Panc1 (cell line): ENCODE results near the gene TMEM132C.

Experiments
- CTCF ChIP-seq: fragments of 450-650 bp; IDR thresholded peaks from 2 replicates; pipeline ENCODE4 v1.5.1; 2017; ENCODE audit warnings: mild to moderate bottlenecking
- POLR2AphosphoS5 ChIP-seq: IDR thresholded peaks from 2 replicates; pipeline ENCODE4 v1.6.1; 2012; ENCODE audit warnings: mild to moderate bottlenecking, low read depth, low read length, moderate library complexity
- REST ChIP-seq, 2 experiments: IDR thresholded peaks; 2 replicates each; pipeline ENCODE4 v1.6.1; 2011 to 2012; ENCODE audit warnings: low read depth in 2 of 2, control low read depth in 1 of 2, low read length in 1 of 2, mild to moderate bottlenecking in 1 of 2, moderate library complexity in 1 of 2; ENCODE audit not compliant: insufficient read depth in 1 of 2
- SIN3A ChIP-seq: IDR thresholded peaks from 2 replicates; pipeline ENCODE4 v1.6.1; 2012; ENCODE audit warnings: low read depth, mild to moderate bottlenecking, low read length, moderate library complexity, borderline replicate concordance; ENCODE audit not compliant: insufficient read depth
- TCF7L2 ChIP-seq: IDR thresholded peaks from 2 replicates; pipeline ENCODE4 v1.6.1; 2011; ENCODE audit warnings: mild to moderate bottlenecking, low read depth, low read length, inconsistent platforms

- TF ChIP-seq POLR2AphosphoS5 (no peak), CTCF (no peak), SIN3A (no peak), TCF7L2 (no peak), REST (IDR thresholded peaks at IDR 0.05; ENCODE audit: insufficient read depth in 1 of 2, low read depth in 2 of 2, low read length in 1 of 2) (no peak)
Measured at GRCh38 chr12:128619263-128619662, 352.3 kb downstream of the TMEM132C start.
